Measurements from ENCODE around the gene TGFB1I1. TPM values are rescaled to one million over a fixed set of nuclear protein-coding genes. Genes with fewer than 3 reads are reported as not detected.

The TGFB1I1 gene
- total and polyA plus RNA-seq, 2 of the 13 experiments (the other 11 are each of a cell fraction or from before 2014, with no cell fraction given) = 0.80 to 2.9 TPM

GRCh38 chr16:31477220-31478216 lies 5.6 kb downstream of the TGFB1I1 start (continued):
- TF ChIP-seq ZNF772 (CRISPR knock-in tag; IDR thresholded peaks at IDR 0.05) = no peak; the same call in 1 of the 2 replicates
- TF ChIP-seq REXO4 (CRISPR knock-in tag; IDR thresholded peaks at IDR 0.05; ENCODE audit: borderline replicate concordance) = no peak
- peak; percentile 28; the same call in 1 of the 2 replicates for TF ChIP-seq ZNF660 (CRISPR knock-in tag; IDR thresholded peaks at IDR 0.05; ENCODE audit: borderline replicate concordance, low read depth)
- TF ChIP-seq NFE2 (CRISPR knock-in tag; IDR thresholded peaks at IDR 0.05) = no peak
- TF ChIP-seq ARID2 (CRISPR knock-in tag; IDR thresholded peaks at IDR 0.05; ENCODE audit: borderline replicate concordance) = no peak
- TF ChIP-seq ZNF605 (CRISPR knock-in tag; IDR thresholded peaks at IDR 0.05) = peak; percentile 77
- peak; percentile 81 for TF ChIP-seq NAIF1 (CRISPR knock-in tag; IDR thresholded peaks at IDR 0.05; ENCODE audit: borderline replicate concordance)
- peak; percentile 78 for TF ChIP-seq ZEB1 (IDR thresholded peaks at IDR 0.05; ENCODE audit: insufficient replicate concordance, low read depth)
- 0 out of 2 replicates have a peak, but pooled peaks have one; percentile 34 for TF ChIP-seq ZNF138 (CRISPR knock-in tag; IDR thresholded peaks at IDR 0.05; ENCODE audit: low read depth)
- TF ChIP-seq BATF2 (CRISPR knock-in tag; IDR thresholded peaks at IDR 0.05) = no peak
- TF ChIP-seq CSRNP1 (CRISPR knock-in tag; IDR thresholded peaks at IDR 0.05) = peak; percentile 4; the same call in 1 of the 2 replicates
- TF ChIP-seq GPN1 (CRISPR knock-in tag; IDR thresholded peaks at IDR 0.05; ENCODE audit: borderline replicate concordance) = no peak; the same call in 1 of the 2 replicates
- no peak for TF ChIP-seq LCORL (IDR thresholded peaks at IDR 0.05)
- TF ChIP-seq LCORL (CRISPR knock-in tag; IDR thresholded peaks at IDR 0.05) = peak; percentile 94
- no peak for TF ChIP-seq CBX1 (IDR thresholded peaks at IDR 0.05; ENCODE audit: low read depth)
- TF ChIP-seq ZNF180 (CRISPR knock-in tag; IDR thresholded peaks at IDR 0.05; ENCODE audit: borderline replicate concordance, low read depth) = no peak
- no peak; the same call in 1 of the 2 replicates for TF ChIP-seq ZFP90 (CRISPR knock-in tag; IDR thresholded peaks at IDR 0.05; ENCODE audit: borderline replicate concordance)
